Heart left ventricle (tissue), 13 donors: Measurements from ENCODE around the gene CASQ2.

Experiments used
- POLR2A ChIP-seq, 2 donors: fragments of 450-650 bp; IDR thresholded peaks; one replicate each; pipeline ENCODE4 v1.6.1; 2017; ENCODE audit warnings: antibody characterized with exemption in 2 of 2, mild to moderate bottlenecking in 2 of 2, moderate library complexity in 2 of 2
- TF ChIP-seq, protein P1 (sequence below), 12 donors: fragments of 200-600 bp; sonication (generic) in 4 of 12; IDR thresholded peaks; one replicate each; pipeline versions ENCODE4 v1.5.0 to v1.8.0; 2018 to 2022; ENCODE audit warnings: antibody characterized with exemption in 12 of 12, mild to moderate bottlenecking in 5 of 12
- donor health status: ischemic (EF 13 %, LVEDD 7.1; RV severe dilation, severe dysfunction).
- donor health status: DM: no; HTN: yes; CAD: no.
- donor health status: DM: no; HTN: no; CAD: no.
- donor health status: ischemic (EF 25% LVEDD 6.9; RV normal size, moderate dysfunction).
- donor health status: ischemic (EF 25% LVEDD 5.7; RV mildly dilated, moderate dysfunction).
- donor health status: ischemic (EF 35%, LVEDD 5.7; RV mildly dilated, moderate dysfunction).
- donor health status: nonischemic (EF 11% LVEDD 7.7; RV severe dilation, severe dysfunction).
- donor health status: DM: yes; HTN: yes; CAD: no.
- donor health status: PGD.
- donor health status: ischemic (EF 29% LVEDD 5.4; RV normal size, mild dysfunction).
- donor health status: nonischemic (EF 23%, LVEDD 6.1; RV moderate dilation, normal function).

GRCh38 chr1:115755456-115756370 is 12.8 kb downstream of the CASQ2 start:
- TF ChIP-seq, protein P1, sequence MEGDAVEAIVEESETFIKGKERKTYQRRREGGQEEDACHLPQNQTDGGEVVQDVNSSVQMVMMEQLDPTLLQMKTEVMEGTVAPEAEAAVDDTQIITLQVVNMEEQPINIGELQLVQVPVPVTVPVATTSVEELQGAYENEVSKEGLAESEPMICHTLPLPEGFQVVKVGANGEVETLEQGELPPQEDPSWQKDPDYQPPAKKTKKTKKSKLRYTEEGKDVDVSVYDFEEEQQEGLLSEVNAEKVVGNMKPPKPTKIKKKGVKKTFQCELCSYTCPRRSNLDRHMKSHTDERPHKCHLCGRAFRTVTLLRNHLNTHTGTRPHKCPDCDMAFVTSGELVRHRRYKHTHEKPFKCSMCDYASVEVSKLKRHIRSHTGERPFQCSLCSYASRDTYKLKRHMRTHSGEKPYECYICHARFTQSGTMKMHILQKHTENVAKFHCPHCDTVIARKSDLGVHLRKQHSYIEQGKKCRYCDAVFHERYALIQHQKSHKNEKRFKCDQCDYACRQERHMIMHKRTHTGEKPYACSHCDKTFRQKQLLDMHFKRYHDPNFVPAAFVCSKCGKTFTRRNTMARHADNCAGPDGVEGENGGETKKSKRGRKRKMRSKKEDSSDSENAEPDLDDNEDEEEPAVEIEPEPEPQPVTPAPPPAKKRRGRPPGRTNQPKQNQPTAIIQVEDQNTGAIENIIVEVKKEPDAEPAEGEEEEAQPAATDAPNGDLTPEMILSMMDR (IDR thresholded peaks at IDR 0.05): no peak
- no peak for TF ChIP-seq POLR2A (IDR thresholded peaks at IDR 0.05)
